Spleen (tissue), 7 donors: Measurements from ENCODE around the gene SLC22A23.
A peak's percentile ranks its signal among the peaks of the same experiment; 100 is the strongest.

ENCODE experiments used
- CTCF ChIP-seq, 11 experiments: fragments of 200-600 bp in 7 of 11; fragments of 450-650 bp in 4 of 11; sonication (generic) in 4 of 11; IDR thresholded peaks in 8 of 11; conservative IDR thresholded peaks in 3 of 11; 1 replicate in 7 of 11; 2 replicates in 4 of 11; pipeline versions ENCODE4 v1.4.0 to v1.8.0; 2016 to 2021; ENCODE audit warnings: antibody characterized with exemption in 11 of 11, inconsistent platforms in 4 of 11, mild to moderate bottlenecking in 1 of 11
- POLR2AphosphoS5 ChIP-seq, 3 donors: sonication (generic); formaldehyde crosslinking; IDR thresholded peaks; one replicate each; pipeline ENCODE4 v1.5.1; 2017; ENCODE audit warnings: antibody characterized with exemption in 3 of 3
- donor health status: DM: no; HTN: no; CAD: no; lungs with moderate emphysema.
- donor health status: DM: no; HTN: no; CAD: no.
- donor health status: DM: no; HTN: no; CAD: no.

DNA sequence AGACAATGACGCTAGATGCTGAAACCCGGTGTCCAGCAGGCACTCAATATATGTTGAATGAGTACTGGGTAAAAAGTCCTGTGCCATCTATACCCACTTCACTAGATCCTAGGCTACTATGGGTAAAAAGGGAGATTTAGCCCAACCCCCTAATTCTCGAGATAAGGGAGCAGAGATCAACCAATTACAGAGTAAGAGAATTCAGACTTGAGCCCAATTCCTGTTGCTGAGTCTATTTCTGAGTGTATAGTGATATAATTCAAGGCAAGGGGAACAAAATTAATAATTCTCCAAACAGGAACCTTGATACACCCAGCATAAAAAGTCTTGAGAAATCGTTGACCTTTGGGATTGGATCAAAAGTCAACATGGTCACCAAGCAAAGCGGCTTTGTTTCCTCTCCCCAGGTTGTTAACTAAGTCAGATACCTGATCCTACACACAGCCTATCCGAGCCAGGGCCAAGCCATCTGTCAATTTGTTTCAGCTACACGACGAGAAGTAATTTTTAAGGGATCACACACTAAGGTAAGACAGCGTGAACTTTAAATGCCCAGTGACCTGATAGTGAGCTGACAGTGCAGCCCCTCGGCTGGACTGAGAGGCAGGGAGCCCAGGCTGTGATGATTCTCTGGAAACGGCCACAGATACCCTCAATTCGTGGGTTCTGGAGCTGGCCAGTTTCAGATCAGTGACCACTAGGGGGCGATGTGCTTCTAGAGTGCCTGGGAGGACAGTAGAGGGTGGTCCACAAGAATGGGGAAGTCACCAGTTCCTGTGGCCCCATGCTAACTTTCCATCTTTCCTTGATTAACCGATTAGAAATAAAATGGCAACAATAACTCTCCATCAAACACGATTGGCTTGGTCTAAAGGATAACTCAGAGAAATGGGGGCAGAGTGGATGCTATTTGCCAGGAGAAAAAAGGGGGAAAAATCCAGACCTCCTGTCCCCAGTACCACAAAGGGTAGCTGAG lies 46.2 kb downstream of the SLC22A23 start:
- TF ChIP-seq CTCF (IDR thresholded peaks at IDR 0.05 in 8 of 11, conservative IDR thresholded peaks at IDR 0.05 in 3 of 11) = peak in 10 of 11 experiments; percentile 16 to 76 (median 58)
- TF ChIP-seq POLR2AphosphoS5 (IDR thresholded peaks at IDR 0.05) = no peak
